Lower lobe of right lung (tissue), 2 donors: ENCODE measurements around the gene WASF2. TPM values are rescaled to one million over a fixed set of nuclear protein-coding genes. Genes with fewer than 3 reads are reported as not detected.

Experiments
- ATAC-seq, 2 donors: fragments of 200-7000 bp; cut with Tn5 transposase; one replicate each; pipeline ENCODE4 v1.9.1; 2020 to 2022; ENCODE audit warnings: mild to moderate bottlenecking in 2 of 2, moderate library complexity in 2 of 2
- DNase-seq: peaks from one replicate; pipeline ENCODE4 v3.0.0-alpha.2; 2020
- H3K27ac ChIP-seq: fragments of 200-600 bp; one replicate; pipeline ENCODE4 v1.8.0; 2022
- H3K27me3 ChIP-seq: fragments of 200-600 bp; one replicate; pipeline ENCODE4 v1.8.0; 2022; ENCODE audit warnings: low read depth
- H3K36me3 ChIP-seq: fragments of 200-600 bp; one replicate; pipeline ENCODE4 v1.8.0; 2022; ENCODE audit warnings: mild to moderate bottlenecking
- H3K4me1 ChIP-seq: fragments of 200-600 bp; one replicate; pipeline ENCODE4 v1.8.0; 2022
- H3K4me3 ChIP-seq: fragments of 200-600 bp; one replicate; pipeline ENCODE4 v1.8.0; 2022; ENCODE audit warnings: mild to moderate bottlenecking
- H3K9me3 ChIP-seq: fragments of 200-600 bp; one replicate; pipeline ENCODE4 v1.8.0; 2022
- intact Hi-C: fragments of 100-400 bp; cut with DNase I; formaldehyde crosslinking; loops from one replicate; pipeline ENCODE4 v1.11.0; 2022
- total RNA-seq: library from RNA; stranded (reverse); fragmentation: NEBNext Ultra II Directional; extraction: Animal tissue kit (Norgen Biotek cat#: 25700); gene quantifications from one replicate; pipeline ENCODE4 v1.2.1, GENCODE V29; 2021
- TF ChIP-seq, protein P1 (sequence below): fragments of 200-600 bp; IDR thresholded peaks from one replicate; pipeline ENCODE4 v1.8.0; 2022; ENCODE audit warnings: antibody characterized with exemption, mild to moderate bottlenecking
- donor health status: DM: no; HTN: yes; CAD: no; lungs with severe emphysema.

The WASF2 gene
- total RNA-seq, 1 donor from 2014 or later = 159 TPM

DNA sequence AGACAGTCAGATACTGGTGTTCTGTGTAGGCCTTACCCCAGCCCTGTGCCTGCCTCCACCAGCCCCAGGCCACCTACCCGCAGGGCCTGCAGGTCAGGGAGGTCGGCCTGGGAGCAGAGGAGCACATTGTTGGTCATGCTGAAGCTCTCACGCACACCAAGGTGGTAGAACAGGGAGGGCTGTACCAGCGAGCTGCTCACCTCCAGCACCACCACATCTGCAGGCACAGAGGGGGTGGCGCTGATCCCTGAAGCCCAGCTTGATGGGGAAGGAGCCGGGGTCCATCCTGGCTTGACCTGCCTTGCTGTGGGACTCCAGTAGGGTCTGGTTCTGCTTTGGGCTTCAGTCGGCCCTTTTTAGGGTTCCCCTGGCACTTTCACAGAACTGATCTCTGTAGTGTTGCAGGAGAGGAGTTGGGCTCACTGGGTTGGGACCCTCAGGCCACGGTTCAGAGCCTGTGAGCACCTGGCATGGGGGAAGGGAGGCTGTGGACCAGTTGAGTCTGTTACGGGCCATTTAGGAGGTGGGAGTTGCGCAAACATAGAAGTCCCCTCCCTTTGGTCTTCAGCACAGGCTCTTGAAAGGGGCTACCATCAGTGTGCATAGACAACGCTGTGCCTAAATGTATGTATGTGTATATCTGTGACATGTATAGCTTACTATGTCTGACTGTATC, 125.1 kb downstream of the WASF2 start:
- Histone ChIP-seq H3K4me1 (peaks cover 46% of the 10 kb centered on the region), H3K36me3 (peaks cover 52% of the 10 kb centered on the region), H3K27me3 (no peaks in the 10 kb centered on the region), H3K4me3 (peak overlapping the region; percentile 79), H3K27ac (peak overlapping the region; percentile 97), H3K9me3 (no peaks in the 10 kb centered on the region)
- TF ChIP-seq, protein P1, sequence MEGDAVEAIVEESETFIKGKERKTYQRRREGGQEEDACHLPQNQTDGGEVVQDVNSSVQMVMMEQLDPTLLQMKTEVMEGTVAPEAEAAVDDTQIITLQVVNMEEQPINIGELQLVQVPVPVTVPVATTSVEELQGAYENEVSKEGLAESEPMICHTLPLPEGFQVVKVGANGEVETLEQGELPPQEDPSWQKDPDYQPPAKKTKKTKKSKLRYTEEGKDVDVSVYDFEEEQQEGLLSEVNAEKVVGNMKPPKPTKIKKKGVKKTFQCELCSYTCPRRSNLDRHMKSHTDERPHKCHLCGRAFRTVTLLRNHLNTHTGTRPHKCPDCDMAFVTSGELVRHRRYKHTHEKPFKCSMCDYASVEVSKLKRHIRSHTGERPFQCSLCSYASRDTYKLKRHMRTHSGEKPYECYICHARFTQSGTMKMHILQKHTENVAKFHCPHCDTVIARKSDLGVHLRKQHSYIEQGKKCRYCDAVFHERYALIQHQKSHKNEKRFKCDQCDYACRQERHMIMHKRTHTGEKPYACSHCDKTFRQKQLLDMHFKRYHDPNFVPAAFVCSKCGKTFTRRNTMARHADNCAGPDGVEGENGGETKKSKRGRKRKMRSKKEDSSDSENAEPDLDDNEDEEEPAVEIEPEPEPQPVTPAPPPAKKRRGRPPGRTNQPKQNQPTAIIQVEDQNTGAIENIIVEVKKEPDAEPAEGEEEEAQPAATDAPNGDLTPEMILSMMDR = no peak
- no peak for DNase-seq
- no peak for ATAC-seq
- intact Hi-C loops = no loop called here

DNA sequence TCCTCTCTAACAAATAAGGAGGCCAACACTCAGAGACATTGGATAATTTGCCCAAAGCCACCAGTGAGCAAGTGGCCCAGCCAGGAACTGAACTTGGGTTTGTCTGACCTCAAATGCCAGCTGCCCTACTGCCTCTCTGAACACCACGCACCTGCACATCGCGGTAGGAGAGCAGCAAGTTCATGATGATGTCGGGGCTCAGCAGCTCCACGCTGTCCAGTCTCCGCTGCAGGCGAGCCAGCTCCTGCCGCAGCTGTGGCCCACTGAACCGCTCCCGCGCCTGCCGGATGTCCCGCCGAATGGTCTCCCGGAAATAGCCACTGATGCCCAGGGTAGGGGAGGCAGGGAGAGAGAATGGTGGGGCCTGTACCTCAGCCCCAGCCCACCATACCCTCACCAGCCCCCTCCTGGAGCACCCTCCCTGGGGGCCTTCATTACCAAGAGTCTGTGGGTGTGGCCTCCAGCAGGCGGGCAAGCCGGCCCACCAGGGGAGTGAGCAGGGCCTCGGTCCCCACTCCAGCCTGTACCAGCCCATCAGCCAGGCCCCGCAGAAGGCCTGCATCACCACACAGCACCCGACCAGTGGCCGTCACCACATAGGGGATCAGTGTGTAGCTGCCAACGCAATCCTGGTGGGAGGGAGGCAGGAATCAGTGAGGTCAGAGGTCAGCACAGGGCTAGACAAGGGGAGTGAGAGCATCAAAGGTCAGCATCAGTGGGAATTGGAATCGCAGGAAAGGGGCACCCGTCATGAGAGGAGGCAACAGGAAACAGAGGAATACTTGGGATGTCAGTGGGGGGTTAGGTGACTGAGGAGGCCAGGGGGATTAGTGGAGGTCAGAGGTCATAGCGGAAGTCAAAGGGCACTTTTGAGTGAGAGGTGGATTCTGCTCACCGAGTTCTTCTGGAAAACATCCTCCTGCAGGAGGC, 125.9 kb downstream of the WASF2 start:
- TF ChIP-seq, protein P1 = no peak
- Histone ChIP-seq H3K27ac (peak overlapping the region; percentile 97), H3K27me3 (no peaks in the 10 kb centered on the region), H3K4me1 (peaks cover 38% of the 10 kb centered on the region), H3K9me3 (no peaks in the 10 kb centered on the region), H3K4me3 (peak overlapping the region; percentile 79), H3K36me3 (peaks cover 60% of the 10 kb centered on the region)
- ATAC-seq (no peak), DNase-seq (no peak)
- intact Hi-C loops = no loop called here

DNA sequence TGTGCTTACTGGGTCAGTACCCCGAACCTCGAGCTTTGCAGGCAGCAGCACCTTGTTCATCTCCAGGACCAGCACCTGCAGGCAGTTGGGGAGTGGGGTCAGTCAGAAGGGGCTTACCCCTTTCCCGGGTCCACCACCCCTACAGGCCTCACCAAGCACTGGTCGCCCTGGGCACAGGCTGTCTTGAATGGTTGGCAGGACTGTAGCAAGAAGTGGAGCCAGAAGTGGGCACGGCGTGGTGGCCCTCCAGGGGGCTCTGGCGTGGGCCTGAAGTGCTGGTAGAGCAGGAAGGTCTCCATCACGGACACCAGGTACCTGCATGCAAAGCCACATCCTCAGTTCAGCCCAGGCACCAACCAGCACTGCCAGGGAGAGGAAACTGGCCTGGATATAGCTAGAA, 128.4 kb downstream of the WASF2 start:
- TF ChIP-seq, protein P1 = no peak
- Histone ChIP-seq H3K9me3 (no peaks in the 10 kb centered on the region), H3K36me3 (peaks cover 85% of the 10 kb centered on the region), H3K27ac (no peak overlapping the region), H3K4me3 (no peak overlapping the region), H3K27me3 (no peaks in the 10 kb centered on the region), H3K4me1 (peaks cover 29% of the 10 kb centered on the region)
- ATAC-seq = no peak
- intact Hi-C loops = no loop called here
- DNase-seq = peak; percentile 43

DNA sequence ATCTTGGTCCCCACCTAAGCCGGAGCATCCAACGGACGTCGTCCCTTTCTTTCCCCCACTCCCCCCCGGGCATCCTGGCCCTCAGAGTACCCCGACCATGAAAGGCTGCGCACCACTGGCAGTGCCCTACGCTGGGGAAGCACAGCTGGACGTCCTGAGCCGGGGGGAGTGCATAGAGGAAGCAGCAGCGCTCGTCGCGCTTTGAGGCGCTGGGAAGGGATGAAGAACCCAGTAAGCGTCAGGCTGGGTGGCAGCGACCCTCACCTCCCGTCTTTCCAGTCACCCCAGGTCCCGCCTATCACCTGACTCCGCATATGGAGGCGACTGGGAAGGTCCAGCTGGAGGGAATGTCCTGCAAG, 128.9 kb downstream of the WASF2 start:
- TF ChIP-seq, protein P1 = no peak
- intact Hi-C loops = no loop called here
- no peak overlapping the region for H3K4me3 ChIP-seq
- peaks cover 29% of the 10 kb centered on the region for H3K4me1 ChIP-seq
- DNase-seq (peak; percentile 44), ATAC-seq (no peak)
- H3K9me3 ChIP-seq = no peaks in the 10 kb centered on the region
- H3K27me3 ChIP-seq = no peaks in the 10 kb centered on the region
- peaks cover 90% of the 10 kb centered on the region for H3K36me3 ChIP-seq
- no peak overlapping the region for H3K27ac ChIP-seq

DNA sequence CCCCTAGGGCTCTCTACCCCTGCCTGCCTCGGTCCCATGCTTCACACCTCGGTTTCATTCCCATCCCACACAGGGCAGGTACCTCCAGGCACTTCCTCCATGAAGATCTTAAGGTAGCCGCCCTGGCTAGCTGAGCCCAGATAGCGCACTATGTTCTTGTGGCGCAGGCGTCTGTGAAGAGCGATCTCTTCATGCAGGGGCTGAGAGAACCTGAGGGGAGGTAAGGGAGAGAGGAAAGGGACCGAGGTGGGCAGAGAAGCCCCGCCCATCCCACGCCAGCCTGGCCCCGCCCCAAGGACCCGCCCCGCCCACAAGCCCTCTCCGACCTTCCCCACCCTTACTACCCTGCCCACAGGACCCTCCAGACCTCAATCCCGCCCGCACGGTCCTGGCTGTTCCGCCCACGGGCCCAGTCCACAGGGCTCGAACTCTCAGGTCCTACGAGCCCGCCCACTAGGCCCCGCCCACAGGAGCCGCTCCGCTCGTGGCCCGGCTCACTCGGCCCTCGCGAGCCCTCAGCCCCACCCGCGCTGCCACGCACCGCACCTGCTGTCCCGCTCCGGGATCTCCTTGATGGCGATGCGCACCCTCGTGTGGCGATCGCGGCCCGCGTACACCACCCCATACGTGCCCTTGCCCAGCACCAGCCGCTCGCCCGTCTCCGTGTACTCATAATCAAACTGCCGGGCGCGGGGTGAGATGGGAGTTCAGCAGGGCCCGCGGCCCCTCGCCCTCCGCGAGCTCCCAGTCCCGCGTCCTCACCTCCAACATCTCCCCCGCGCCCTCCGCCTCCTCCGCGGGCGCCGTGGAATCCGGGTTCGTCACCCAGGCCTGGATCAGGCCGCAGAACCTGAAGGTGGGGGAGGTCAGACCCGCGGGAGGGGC, 129.6 kb downstream of the WASF2 start:
- Histone ChIP-seq H3K9me3 (no peaks in the 10 kb centered on the region), H3K4me1 (peaks cover 29% of the 10 kb centered on the region), H3K36me3 (peaks cover 97% of the 10 kb centered on the region), H3K27me3 (no peaks in the 10 kb centered on the region), H3K4me3 (peak overlapping the region; percentile 43), H3K27ac (no peak overlapping the region)
- peak in 1 of 2 donors; percentile 4 for ATAC-seq
- intact Hi-C loops = no loop called here
- TF ChIP-seq, protein P1 = no peak
- DNase-seq = peak; percentile 77
